ENCODE measurements around the gene GAS2.

DNA sequence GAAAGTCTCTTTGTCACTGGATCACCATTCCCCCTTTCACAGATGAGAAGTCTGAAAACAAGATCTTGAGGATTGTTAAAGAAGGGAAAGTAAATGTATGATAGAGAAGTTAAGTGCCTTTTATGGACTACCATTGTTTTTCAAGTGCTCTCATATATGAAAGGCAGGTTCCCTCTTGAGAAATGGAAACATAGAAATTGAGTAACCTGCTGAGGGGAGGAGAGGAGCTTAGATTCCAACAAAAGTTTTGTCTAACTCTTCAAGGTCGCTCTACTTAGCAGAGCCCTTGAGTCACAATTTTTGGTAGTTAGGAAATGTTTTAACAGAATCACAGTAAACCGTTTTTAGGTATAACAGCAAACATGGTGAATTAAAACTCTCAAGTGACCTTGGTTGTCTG lies 83.1 kb downstream of the GAS2 start:
- no peak for TF ChIP-seq POLR2A (IDR thresholded peaks at IDR 0.05)
- TF ChIP-seq, protein P1, sequence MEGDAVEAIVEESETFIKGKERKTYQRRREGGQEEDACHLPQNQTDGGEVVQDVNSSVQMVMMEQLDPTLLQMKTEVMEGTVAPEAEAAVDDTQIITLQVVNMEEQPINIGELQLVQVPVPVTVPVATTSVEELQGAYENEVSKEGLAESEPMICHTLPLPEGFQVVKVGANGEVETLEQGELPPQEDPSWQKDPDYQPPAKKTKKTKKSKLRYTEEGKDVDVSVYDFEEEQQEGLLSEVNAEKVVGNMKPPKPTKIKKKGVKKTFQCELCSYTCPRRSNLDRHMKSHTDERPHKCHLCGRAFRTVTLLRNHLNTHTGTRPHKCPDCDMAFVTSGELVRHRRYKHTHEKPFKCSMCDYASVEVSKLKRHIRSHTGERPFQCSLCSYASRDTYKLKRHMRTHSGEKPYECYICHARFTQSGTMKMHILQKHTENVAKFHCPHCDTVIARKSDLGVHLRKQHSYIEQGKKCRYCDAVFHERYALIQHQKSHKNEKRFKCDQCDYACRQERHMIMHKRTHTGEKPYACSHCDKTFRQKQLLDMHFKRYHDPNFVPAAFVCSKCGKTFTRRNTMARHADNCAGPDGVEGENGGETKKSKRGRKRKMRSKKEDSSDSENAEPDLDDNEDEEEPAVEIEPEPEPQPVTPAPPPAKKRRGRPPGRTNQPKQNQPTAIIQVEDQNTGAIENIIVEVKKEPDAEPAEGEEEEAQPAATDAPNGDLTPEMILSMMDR (IDR thresholded peaks at IDR 0.05) = no peak

All from body of pancreas (tissue), 4 donors.